GM12874 (cell line): ENCODE measurements around the gene COBL.

ENCODE experiments used
- TF ChIP-seq, protein P1 (sequence below): IDR thresholded peaks from 2 replicates; pipeline ENCODE4 v1.5.1; 2011; ENCODE audit warnings: low read depth, mild to moderate bottlenecking, control low read depth, low read length, moderate library complexity; ENCODE audit not compliant: insufficient read depth

Gene COBL

DNA sequence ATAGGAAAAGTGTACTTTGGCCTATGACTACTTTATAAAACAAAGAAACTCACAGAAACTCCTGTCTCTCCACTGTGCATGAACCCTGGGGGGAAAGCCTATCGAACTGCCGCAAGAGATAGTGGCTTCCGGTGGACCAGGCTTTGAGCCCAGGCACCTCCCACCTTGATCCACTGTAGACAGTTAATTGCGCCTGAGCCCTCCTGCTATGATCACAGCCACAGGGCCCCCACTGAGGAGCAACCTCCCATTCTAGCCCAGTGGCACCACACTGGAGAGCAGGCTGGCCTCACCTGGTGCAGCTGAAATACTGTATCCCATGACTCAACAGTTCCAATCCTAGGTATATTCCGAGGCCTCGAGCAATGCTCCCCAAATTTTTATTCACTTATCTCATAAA lies 98.8 kb downstream of the COBL start:
- TF ChIP-seq, protein P1, sequence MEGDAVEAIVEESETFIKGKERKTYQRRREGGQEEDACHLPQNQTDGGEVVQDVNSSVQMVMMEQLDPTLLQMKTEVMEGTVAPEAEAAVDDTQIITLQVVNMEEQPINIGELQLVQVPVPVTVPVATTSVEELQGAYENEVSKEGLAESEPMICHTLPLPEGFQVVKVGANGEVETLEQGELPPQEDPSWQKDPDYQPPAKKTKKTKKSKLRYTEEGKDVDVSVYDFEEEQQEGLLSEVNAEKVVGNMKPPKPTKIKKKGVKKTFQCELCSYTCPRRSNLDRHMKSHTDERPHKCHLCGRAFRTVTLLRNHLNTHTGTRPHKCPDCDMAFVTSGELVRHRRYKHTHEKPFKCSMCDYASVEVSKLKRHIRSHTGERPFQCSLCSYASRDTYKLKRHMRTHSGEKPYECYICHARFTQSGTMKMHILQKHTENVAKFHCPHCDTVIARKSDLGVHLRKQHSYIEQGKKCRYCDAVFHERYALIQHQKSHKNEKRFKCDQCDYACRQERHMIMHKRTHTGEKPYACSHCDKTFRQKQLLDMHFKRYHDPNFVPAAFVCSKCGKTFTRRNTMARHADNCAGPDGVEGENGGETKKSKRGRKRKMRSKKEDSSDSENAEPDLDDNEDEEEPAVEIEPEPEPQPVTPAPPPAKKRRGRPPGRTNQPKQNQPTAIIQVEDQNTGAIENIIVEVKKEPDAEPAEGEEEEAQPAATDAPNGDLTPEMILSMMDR = no peak

DNA sequence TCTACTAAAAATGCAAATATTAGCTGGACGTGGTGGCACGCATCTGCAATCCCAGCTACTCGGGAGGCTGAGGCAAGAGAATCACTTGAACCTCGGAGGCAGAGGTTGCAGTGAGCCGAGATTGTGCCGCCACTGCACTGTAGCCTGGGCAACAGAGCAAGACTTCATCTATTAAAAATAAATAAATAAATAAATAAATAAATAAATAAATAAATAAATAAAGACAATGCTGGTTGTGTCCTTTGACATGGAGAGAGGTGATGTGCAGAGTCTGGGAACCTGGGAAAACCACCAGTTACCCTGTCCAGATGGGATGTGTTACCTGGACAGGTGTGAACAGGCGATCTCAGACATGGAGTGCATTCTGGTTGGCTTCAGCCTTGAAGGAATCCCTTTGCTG lies 102.5 kb downstream of the COBL start:
- TF ChIP-seq, protein P1 = no peak

DNA sequence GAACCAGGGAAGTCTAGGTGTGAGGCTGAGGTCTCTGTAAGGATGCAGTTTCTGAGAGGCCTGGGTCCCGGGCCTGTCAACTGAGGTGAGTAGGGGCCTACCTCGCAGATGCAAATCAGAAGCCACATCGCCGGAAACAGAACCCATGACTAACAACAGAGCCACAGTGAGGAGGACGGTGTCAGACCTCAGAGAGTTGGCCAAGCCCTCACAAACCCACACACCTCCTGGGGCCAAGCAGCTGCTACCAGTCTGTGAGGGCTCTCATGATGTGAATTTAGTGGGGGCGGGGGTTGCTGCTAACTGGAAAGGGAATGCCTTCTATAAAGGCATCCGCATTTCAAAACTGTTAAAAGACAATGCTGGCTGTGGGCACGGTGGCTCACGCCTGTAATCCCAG lies 103.0 kb downstream of the COBL start:
- TF ChIP-seq, protein P1 = no peak

DNA sequence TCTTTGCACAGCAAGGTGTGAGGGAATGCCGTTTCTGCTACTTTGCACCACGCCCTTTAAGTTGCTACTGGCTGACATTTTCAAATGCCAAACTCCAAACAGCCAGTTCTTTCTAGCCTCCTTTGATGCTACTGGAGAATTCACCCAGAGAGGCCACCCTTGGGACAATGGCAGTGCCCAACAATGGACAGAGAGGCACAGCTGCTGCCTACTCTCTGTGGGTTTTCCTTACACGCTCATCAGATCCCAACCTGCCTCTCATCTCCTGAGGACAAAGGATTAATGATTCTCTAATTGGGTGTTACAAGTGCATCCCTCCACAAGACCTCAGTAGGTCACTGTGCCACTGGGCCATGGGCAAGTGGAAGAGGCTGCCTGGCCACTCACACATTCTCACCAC lies 105.8 kb downstream of the COBL start:
- TF ChIP-seq, protein P1 = no peak

DNA sequence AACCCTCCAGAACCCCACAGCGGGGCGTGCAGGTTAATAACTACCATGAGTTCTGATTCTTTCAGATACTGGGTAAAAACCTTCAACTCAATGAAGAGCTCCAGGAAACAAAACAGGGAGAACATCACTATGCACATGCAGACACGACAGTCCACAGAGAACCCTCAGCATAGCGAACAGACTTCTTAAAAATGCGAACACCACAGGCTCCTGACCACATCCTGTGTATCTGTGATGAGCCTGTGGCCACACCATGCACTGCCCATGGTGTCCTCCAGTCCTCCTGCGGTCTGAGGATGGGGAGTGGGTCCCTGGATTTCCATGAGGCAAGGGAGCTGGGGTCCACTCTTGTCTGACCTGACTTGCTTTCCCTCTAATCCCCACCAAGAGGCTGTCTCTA lies 107.2 kb downstream of the COBL start:
- TF ChIP-seq, protein P1 = no peak

DNA sequence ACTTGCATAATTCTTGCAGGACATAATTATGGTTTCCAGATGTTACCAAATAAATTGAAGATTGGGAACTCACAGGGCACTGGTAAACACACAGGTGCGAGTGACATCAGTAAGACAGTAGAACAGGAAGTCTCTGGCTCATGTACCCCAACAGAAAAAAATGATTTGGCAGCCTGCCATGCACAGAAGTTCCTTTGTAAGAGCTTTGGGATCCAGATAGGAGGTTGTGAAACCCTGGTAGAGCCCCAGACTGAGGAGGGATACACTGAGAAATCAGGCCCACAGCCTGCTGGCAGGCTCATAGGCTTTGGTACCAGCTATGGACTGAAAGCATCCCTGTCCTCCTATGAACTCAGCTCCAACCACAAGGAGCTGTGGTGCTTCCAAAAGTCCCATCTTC lies 118.0 kb downstream of the COBL start:
- TF ChIP-seq, protein P1 = no peak

DNA sequence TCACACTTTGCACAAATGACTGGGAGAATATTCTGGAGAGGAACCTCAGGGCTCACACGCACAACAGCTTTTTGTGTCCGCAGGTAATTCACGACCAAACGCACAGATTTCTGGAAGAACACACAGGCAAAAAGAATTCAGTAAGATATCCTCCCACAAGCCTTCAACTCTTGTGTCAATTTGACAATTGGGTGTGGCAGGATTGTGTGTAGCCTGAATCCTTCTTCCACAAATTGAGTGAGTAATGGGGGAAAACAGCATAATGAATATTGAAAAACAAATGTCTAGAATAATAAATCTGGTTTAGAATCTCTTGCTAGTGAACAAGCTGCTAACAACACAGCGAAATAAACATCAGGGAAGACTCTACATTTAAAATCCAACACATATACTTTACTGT lies 125.6 kb downstream of the COBL start:
- TF ChIP-seq, protein P1 = no peak

DNA sequence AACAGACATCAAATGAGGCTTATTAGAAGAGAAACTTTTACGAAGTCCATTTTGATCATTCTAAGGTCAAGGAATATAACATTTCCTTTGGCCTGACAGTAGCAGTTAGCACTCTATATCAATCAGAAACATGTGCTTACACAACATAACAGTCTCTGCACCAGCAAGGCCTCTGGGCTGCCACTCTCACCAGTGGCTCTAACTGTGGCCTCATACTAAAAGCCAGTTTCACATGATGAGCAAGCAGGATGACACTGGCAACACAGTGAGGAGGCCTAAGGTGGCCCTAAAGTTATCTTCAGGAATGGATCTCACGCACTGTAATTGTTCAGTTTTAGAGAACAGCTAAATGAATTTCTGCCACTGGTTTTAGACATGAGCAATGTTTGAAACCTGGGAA lies 126.8 kb downstream of the COBL start:
- TF ChIP-seq, protein P1 = no peak
